Trophoblast cell (in vitro differentiated cells and primary cell): ENCODE data around the gene PRRC1.

Experiments
- DNase-seq, 2 donors: peaks; one replicate each; pipeline ENCODE4 v3.0.0-alpha.2; 2016
- H2AFZ ChIP-seq: 2 replicates; pipeline ENCODE4 v1.6.1; 2013; ENCODE audit warnings: low read length, moderate library complexity, mild to moderate bottlenecking; ENCODE audit not compliant: insufficient read depth, poor library complexity
- H2AK5ac ChIP-seq: 2 replicates; pipeline ENCODE4 v1.6.1; 2013; ENCODE audit warnings: mild to moderate bottlenecking, low read length
- H2BK120ac ChIP-seq: 2 replicates; pipeline ENCODE4 v1.6.1; 2013; ENCODE audit warnings: low read length, mild to moderate bottlenecking, moderate library complexity; ENCODE audit not compliant: insufficient read depth, poor library complexity
- H2BK12ac ChIP-seq: 2 replicates; pipeline ENCODE4 v1.6.1; 2013; ENCODE audit warnings: mild to moderate bottlenecking, low read length, moderate library complexity
- H2BK5ac ChIP-seq: 2 replicates; pipeline ENCODE4 v1.6.1; 2013; ENCODE audit warnings: low read length, low read depth, moderate library complexity, mild to moderate bottlenecking; ENCODE audit not compliant: poor library complexity
- H3K14ac ChIP-seq: 2 replicates; pipeline ENCODE4 v1.6.1; 2013; ENCODE audit warnings: mild to moderate bottlenecking, low read length
- H3K18ac ChIP-seq: 2 replicates; pipeline ENCODE4 v1.6.1; 2013; ENCODE audit warnings: mild to moderate bottlenecking, low read length
- H3K23ac ChIP-seq: 2 replicates; pipeline ENCODE4 v1.6.1; 2013; ENCODE audit warnings: low read length
- H3K27ac ChIP-seq: 2 replicates; pipeline ENCODE4 v1.5.1; 2013; ENCODE audit warnings: low read depth, mild to moderate bottlenecking, inconsistent platforms, low read length, moderate library complexity
- H3K27me3 ChIP-seq: 2 replicates; pipeline ENCODE4 v1.6.1; 2013; ENCODE audit warnings: inconsistent platforms, mild to moderate bottlenecking, low read length, moderate library complexity; ENCODE audit not compliant: insufficient read depth
- H3K36me3 ChIP-seq, 2 experiments: 1 replicate in 1 of 2; 2 replicates in 1 of 2; pipeline ENCODE4 v1.6.1; 2013; ENCODE audit warnings: low read length in 2 of 2, mild to moderate bottlenecking in 2 of 2, moderate library complexity in 1 of 2; ENCODE audit not compliant: insufficient read depth in 2 of 2, control insufficient read depth in 1 of 2
- H3K4ac ChIP-seq: 2 replicates; pipeline ENCODE4 v1.6.1; 2013; ENCODE audit warnings: low read depth, mild to moderate bottlenecking, low read length, moderate library complexity
- H3K4me1 ChIP-seq, 2 experiments: 1 replicate in 1 of 2; 2 replicates in 1 of 2; pipeline ENCODE4 v1.6.1; 2013; ENCODE audit warnings: low read length in 2 of 2, mild to moderate bottlenecking in 2 of 2, moderate library complexity in 1 of 2; ENCODE audit not compliant: insufficient read depth in 2 of 2, control insufficient read depth in 1 of 2
- H3K4me2 ChIP-seq: 2 replicates; pipeline ENCODE4 v1.6.1; 2013; ENCODE audit warnings: inconsistent platforms, mild to moderate bottlenecking, low read length, moderate library complexity
- H3K4me3 ChIP-seq: 2 replicates; pipeline ENCODE4 v1.5.1; 2013; ENCODE audit warnings: mild to moderate bottlenecking, low read depth, low read length, inconsistent platforms
- H3K79me1 ChIP-seq: one replicate; pipeline ENCODE4 v1.6.1; 2013; ENCODE audit warnings: low read length
- H3K79me2 ChIP-seq: 2 replicates; pipeline ENCODE4 v1.6.1; 2013; ENCODE audit warnings: low read length, mild to moderate bottlenecking; ENCODE audit not compliant: control insufficient read depth, insufficient read depth, poor library complexity
- H3K9ac ChIP-seq: 2 replicates; pipeline ENCODE4 v1.6.1; 2013; ENCODE audit warnings: mild to moderate bottlenecking, low read length
- H3K9me3 ChIP-seq: 2 replicates; pipeline ENCODE4 v1.6.1; 2013; ENCODE audit warnings: low read depth, mild to moderate bottlenecking, control low read depth, inconsistent platforms, low read length; ENCODE audit not compliant: insufficient read depth
- H4K12ac ChIP-seq: 2 replicates; pipeline ENCODE4 v1.6.1; 2013; ENCODE audit warnings: low read depth, mild to moderate bottlenecking, low read length, moderate library complexity
- H4K8ac ChIP-seq: 2 replicates; pipeline ENCODE4 v1.6.1; 2013; ENCODE audit warnings: low read depth, mild to moderate bottlenecking, low read length, moderate library complexity
- H4K91ac ChIP-seq: one replicate; pipeline ENCODE4 v1.6.1; 2013; ENCODE audit warnings: low read depth, mild to moderate bottlenecking, low read length, moderate library complexity
- WGBS: extraction: QIAGEN DNeasy Blood & Tissue Kit; methylation state at CpG from one replicate; pipeline ENCODE4 v1.1.7; 2013; ENCODE audit warnings: missing lambda C conversion rate; ENCODE audit not compliant: insufficient read length, insufficient coverage; ENCODE audit errors: extremely low coverage; 5-methylcytosine and 5-hydroxymethylcytosine counted together

The PRRC1 gene

GRCh38 chr5:127508644-127509373 is 8.6 kb upstream of the PRRC1 start:
- H3K9ac ChIP-seq: no peak overlapping the region

GRCh38 chr5:127513408-127513970 is 4.0 kb upstream of the PRRC1 start:
- H3K18ac ChIP-seq: no peak overlapping the region
- no peak overlapping the region for H4K8ac ChIP-seq
- H3K79me1 ChIP-seq: peaks cover 9% of the 10 kb centered on the region
- H2BK120ac ChIP-seq: no peak overlapping the region
- peaks cover 7% of the 10 kb centered on the region for H3K79me2 ChIP-seq
- no peak overlapping the region for H4K91ac ChIP-seq
- H3K27ac ChIP-seq: no peak overlapping the region
- H3K4me2 ChIP-seq: no peak overlapping the region
- H2BK12ac ChIP-seq: no peak overlapping the region
- H3K23ac ChIP-seq: no peak overlapping the region
- no peak overlapping the region for H4K12ac ChIP-seq
- no peak overlapping the region for H3K4ac ChIP-seq
- no peak overlapping the region for H3K9ac ChIP-seq
- H3K4me1 ChIP-seq: peaks cover 0 to 3% of the 10 kb centered on the region in 2 experiments
- H3K14ac ChIP-seq: no peak overlapping the region
- no peak overlapping the region for H2AK5ac ChIP-seq
- H2AFZ ChIP-seq: no peak overlapping the region
- H2BK5ac ChIP-seq: no peak overlapping the region
- no CpG with 5 or more reads among the region's 3 CpGs for WGBS
- no peaks in the 10 kb centered on the region for H3K36me3 ChIP-seq
- no peaks in the 10 kb centered on the region for H3K27me3 ChIP-seq
- H3K4me3 ChIP-seq: no peak overlapping the region
- DNase-seq: no peak
- H3K9me3 ChIP-seq: no peaks in the 10 kb centered on the region

More at GRCh38 chr5:127508644-127509373, 8.6 kb upstream of the PRRC1 start:
- no peak overlapping the region for H4K91ac ChIP-seq
- no peaks in the 10 kb centered on the region for H3K79me2 ChIP-seq
- H2BK120ac ChIP-seq: no peak overlapping the region
- H3K4ac ChIP-seq: no peak overlapping the region
- H3K36me3 ChIP-seq: no peaks in the 10 kb centered on the region
- no peak overlapping the region for H2AFZ ChIP-seq
- H3K14ac ChIP-seq: no peak overlapping the region
- H3K4me1 ChIP-seq: no peaks in the 10 kb centered on the region
- H3K4me2 ChIP-seq: no peak overlapping the region
- H2BK5ac ChIP-seq: no peak overlapping the region
- H3K9me3 ChIP-seq: no peaks in the 10 kb centered on the region
- no peak overlapping the region for H3K27ac ChIP-seq
- no peak overlapping the region for H3K4me3 ChIP-seq
- H4K8ac ChIP-seq: no peak overlapping the region
- H2BK12ac ChIP-seq: no peak overlapping the region
- no peak overlapping the region for H3K23ac ChIP-seq
- no CpG with 5 or more reads among the region's 2 CpGs for WGBS
- H3K27me3 ChIP-seq: no peaks in the 10 kb centered on the region
- H2AK5ac ChIP-seq: no peak overlapping the region
- no peak overlapping the region for H4K12ac ChIP-seq
- DNase-seq: no peak
- H3K18ac ChIP-seq: no peak overlapping the region
- no peaks in the 10 kb centered on the region for H3K79me1 ChIP-seq

DNA sequence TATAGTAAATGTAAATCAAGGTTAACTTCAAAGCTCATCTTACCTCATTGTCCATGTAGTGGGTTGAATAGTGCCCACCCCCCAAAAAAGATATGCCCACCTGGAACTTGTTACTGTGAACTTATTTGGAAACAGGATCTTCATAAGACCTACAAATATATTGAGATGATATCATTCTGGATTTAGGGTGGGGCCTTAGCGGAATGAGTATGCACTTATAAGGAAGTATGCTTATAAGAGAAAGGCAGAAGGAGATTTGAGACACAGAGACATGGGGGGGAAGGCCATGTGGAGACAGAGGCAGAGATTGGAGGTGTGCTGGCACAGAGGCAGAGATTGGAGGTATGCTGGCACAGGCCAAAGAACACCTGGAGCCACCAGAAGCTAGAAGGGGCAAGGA is 2.6 kb upstream of the PRRC1 start:
- no peak overlapping the region for H3K4me3 ChIP-seq
- no peak overlapping the region for H4K91ac ChIP-seq
- H3K23ac ChIP-seq: no peak overlapping the region
- peaks cover 9% of the 10 kb centered on the region for H3K79me1 ChIP-seq
- H2BK12ac ChIP-seq: no peak overlapping the region
- H3K4me2 ChIP-seq: no peak overlapping the region
- no peak overlapping the region for H3K4ac ChIP-seq
- WGBS: no CpG with 5 or more reads among the region's 1 CpG
- peaks cover 8% of the 10 kb centered on the region for H3K79me2 ChIP-seq
- no peak overlapping the region for H2BK5ac ChIP-seq
- peaks cover 0 to 6% of the 10 kb centered on the region in 2 experiments for H3K4me1 ChIP-seq
- H3K9ac ChIP-seq: no peak overlapping the region
- no peaks in the 10 kb centered on the region for H3K36me3 ChIP-seq
- H3K18ac ChIP-seq: no peak overlapping the region
- no peak for DNase-seq
- no peak overlapping the region for H2AK5ac ChIP-seq
- no peak overlapping the region for H2BK120ac ChIP-seq
- no peak overlapping the region for H3K27ac ChIP-seq
- H3K9me3 ChIP-seq: no peaks in the 10 kb centered on the region
- H3K14ac ChIP-seq: no peak overlapping the region
- H3K27me3 ChIP-seq: no peaks in the 10 kb centered on the region
- H2AFZ ChIP-seq: no peak overlapping the region
- H4K8ac ChIP-seq: no peak overlapping the region
- no peak overlapping the region for H4K12ac ChIP-seq

DNA sequence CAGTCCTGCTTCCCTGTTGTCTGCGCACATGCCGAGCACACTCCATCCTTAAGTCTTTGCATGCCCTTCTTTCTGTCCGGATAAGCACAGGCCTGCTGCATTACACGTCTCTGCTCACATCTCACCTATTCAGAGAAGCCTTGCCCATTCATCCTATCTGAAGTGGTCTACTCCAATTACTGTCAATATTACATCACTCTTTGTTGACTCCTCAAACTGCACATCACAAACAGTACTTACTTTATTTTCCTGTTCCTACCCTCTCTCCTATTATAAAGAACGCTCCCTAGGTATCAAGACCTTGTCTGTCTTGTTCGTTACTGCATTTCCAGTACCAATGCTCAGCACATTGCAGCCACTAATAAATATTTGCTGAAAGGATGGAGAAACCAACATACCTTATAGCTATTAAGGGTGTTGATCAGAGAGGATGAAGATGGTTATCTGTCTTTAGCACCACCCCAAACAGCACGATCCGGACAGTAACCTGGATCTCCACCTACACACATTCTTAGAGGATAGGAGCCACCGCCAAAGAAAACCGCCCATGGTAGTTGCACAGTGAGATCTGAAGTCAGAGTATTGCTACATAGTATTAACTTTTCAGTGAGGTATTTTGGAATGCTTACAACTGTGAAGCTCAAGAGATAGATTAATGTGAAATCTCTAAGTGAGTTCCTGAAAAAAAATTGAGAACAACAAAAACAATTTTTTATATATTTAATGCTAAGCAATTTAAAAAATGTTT is 1.6 kb upstream of the PRRC1 start:
- H2AFZ ChIP-seq: no peak overlapping the region
- WGBS: no CpG with 5 or more reads among the region's 10 CpGs
- H2BK5ac ChIP-seq: no peak overlapping the region
- no peak for DNase-seq
- H2AK5ac ChIP-seq: no peak overlapping the region
- H3K4me3 ChIP-seq: no peak overlapping the region
- H3K27me3 ChIP-seq: no peaks in the 10 kb centered on the region
- peaks cover 9% of the 10 kb centered on the region for H3K79me1 ChIP-seq
- H3K18ac ChIP-seq: no peak overlapping the region
- peaks cover 8% of the 10 kb centered on the region for H3K79me2 ChIP-seq
- H2BK12ac ChIP-seq: no peak overlapping the region
- peaks cover 0 to 6% of the 10 kb centered on the region in 2 experiments for H3K4me1 ChIP-seq
- H4K91ac ChIP-seq: no peak overlapping the region
- no peak overlapping the region for H3K14ac ChIP-seq
- no peaks in the 10 kb centered on the region for H3K9me3 ChIP-seq
- no peak overlapping the region for H3K9ac ChIP-seq
- H3K4me2 ChIP-seq: no peak overlapping the region
- H2BK120ac ChIP-seq: no peak overlapping the region
- H3K4ac ChIP-seq: no peak overlapping the region
- no peak overlapping the region for H3K27ac ChIP-seq
- no peak overlapping the region for H4K8ac ChIP-seq
- no peaks in the 10 kb centered on the region for H3K36me3 ChIP-seq
- H3K23ac ChIP-seq: no peak overlapping the region
- H4K12ac ChIP-seq: no peak overlapping the region
